ENCODE results near the gene CFAP47.

GRCh38 chrX:36407836-36408235 is 488.3 kb downstream of the CFAP47 start:
- TF ChIP-seq CTCF (IDR thresholded peaks at IDR 0.05) (no peak), POLR2A (IDR thresholded peaks at IDR 0.05) (no peak)
